GM13977 (cell line): Measurements from ENCODE around the gene COL4A1.

Experiments used
- DNase-seq: peaks from one replicate; pipeline ENCODE4 v3.0.0; 2012; ENCODE audit warnings: low spot score
- CTCF ChIP-seq: IDR thresholded peaks from 2 replicates; pipeline ENCODE4 v1.5.1; 2012; ENCODE audit warnings: mild to moderate bottlenecking, control low read depth; ENCODE audit not compliant: insufficient read depth; ENCODE audit errors: extremely low read depth, missing control alignments
- in situ Hi-C: fragments of 300-500 bp; cut with MboI; formaldehyde crosslinking; loops from one replicate; pipeline ENCODE4 v1.12.0; 2022; ENCODE audit warnings: low sequenced_read_pairs, low pct_unique_long_range_greater_than_20kb, mixed read lengths, inconsistent platforms; ENCODE audit not compliant: unreplicated experiment

Gene COL4A1

GRCh38 chr13:110341445-110342244, 34.7 kb upstream of the COL4A1 start:
- DNase-seq, result no peak
- no peak for TF ChIP-seq CTCF
- in situ Hi-C loops, result no loop called here

GRCh38 chr13:110340812-110341444, 34.0 kb upstream of the COL4A1 start:
- no peak for TF ChIP-seq CTCF
- no peak for DNase-seq
- in situ Hi-C loops, result no loop called here

- no peak for DNase-seq
- TF ChIP-seq CTCF, result no peak
- in situ Hi-C loops, result no loop called here
Observed at GRCh38 chr13:110339975-110340550, 33.1 kb upstream of the COL4A1 start.

GRCh38 chr13:110339263-110339662, 32.3 kb upstream of the COL4A1 start:
- TF ChIP-seq CTCF, result no peak
- in situ Hi-C loops, result no loop called here
- no peak for DNase-seq

- in situ Hi-C loops, result no loop called here
- TF ChIP-seq CTCF, result no peak
- DNase-seq, result no peak
Observed at GRCh38 chr13:110338441-110339101, 31.6 kb upstream of the COL4A1 start.

GRCh38 chr13:110337247-110337646, 30.3 kb upstream of the COL4A1 start:
- in situ Hi-C loops, result no loop called here

More at GRCh38 chr13:110337247-110337646, 30.3 kb upstream of the COL4A1 start:
- TF ChIP-seq CTCF, result no peak
- no peak for DNase-seq
